Airway epithelial cell (primary cell): ENCODE results near the gene CADPS. TPM values are rescaled to one million over a fixed set of nuclear protein-coding genes. Genes with fewer than 3 reads are reported as not detected.

ENCODE experiments used
- total RNA-seq: library from RNA; depleted of rRNA; stranded (reverse); fragments of >200 nt; gene quantifications from 2 replicates; pipeline ENCODE4 v1.2.3, GENCODE V29; 2015

CADPS gene
- total RNA-seq, result not detected in 2 replicates

GRCh38 chr3:62874711-62875557 is at the start of gene CADPS:
TSS of gene CADPS (minus strand) at chr3:62875416. CDS start at chr3:62875029, 387 bp downstream.

GRCh38 chr3:62373215-62373614 is 502.0 kb downstream of the CADPS start, which contains the start of gene FEZF2:
TSS of gene FEZF2 (minus strand) at chr3:62373550. CDS start at chr3:62372868, 682 bp downstream.

